IMR-90 (cell line): ENCODE measurements around the gene KIAA0825. TPM values are rescaled to one million over a fixed set of nuclear protein-coding genes. Genes with fewer than 3 reads are reported as not detected.

Experiments
- ATAC-seq: fragments of 200-7000 bp; cut with Tn5 transposase; 2 replicates; pipeline ENCODE4 v1.9.1; 2020; ENCODE audit warnings: low read depth, mild to moderate bottlenecking, moderate library complexity
- BruUV-seq: library from RNA; stranded (reverse); fragments of 400-500 nt; replicated peaks from 2 replicates; lab custom pipeline; 2021; lab: Mats Ljungman, UMichigan
- CTCF ChIA-PET: fragments of 300-600 bp; formaldehyde crosslinking; extraction: SDS; loops from one replicate; lab custom pipeline; 2021; ENCODE audit warnings: antibody characterized with exemption; lab: Yijun Ruan, JAX
- POLR2A ChIA-PET: fragments of 300-600 bp; sonication (Branson Sonifier 250); formaldehyde crosslinking; loops from one replicate; lab custom pipeline; 2022; ENCODE audit warnings: antibody characterized with exemption; ENCODE audit not compliant: unreplicated experiment; lab: Charles Lee
- DNase-seq: peaks from one replicate; pipeline ENCODE4 v3.0.0; 2013
- H2AFZ ChIP-seq: replicated peaks from 2 replicates; pipeline ENCODE3; 2013; ENCODE audit warnings: low read length, mild to moderate bottlenecking; ENCODE audit not compliant: poor library complexity
- H2AK5ac ChIP-seq: 2 replicates; pipeline ENCODE4 v1.6.1; 2013; ENCODE audit warnings: low read depth, low read length, inconsistent platforms
- H2AK9ac ChIP-seq: replicated peaks from 2 replicates; pipeline ENCODE3; 2013; ENCODE audit warnings: mild to moderate bottlenecking, low read depth, low read length, moderate library complexity; ENCODE audit not compliant: poor library complexity
- H2BK120ac ChIP-seq: 2 replicates; pipeline ENCODE4 v1.6.1; 2013; ENCODE audit warnings: low read depth, low read length, inconsistent platforms
- H2BK15ac ChIP-seq: 3 replicates; pipeline ENCODE4 v1.6.1; 2013; ENCODE audit warnings: low read depth, low read length, inconsistent platforms
- H2BK20ac ChIP-seq: 2 replicates; pipeline ENCODE4 v1.6.1; 2013; ENCODE audit warnings: low read depth, mild to moderate bottlenecking, inconsistent platforms, low read length, moderate library complexity
- H2BK5ac ChIP-seq: 2 replicates; pipeline ENCODE4 v1.6.1; 2013; ENCODE audit warnings: mild to moderate bottlenecking, low read depth, low read length, inconsistent platforms; ENCODE audit not compliant: poor library complexity, severe bottlenecking
- H3K14ac ChIP-seq: replicated peaks from 2 replicates; pipeline ENCODE4 v1.6.1; 2013; ENCODE audit warnings: low read depth, low read length, inconsistent platforms
- H3K18ac ChIP-seq: 2 replicates; pipeline ENCODE4 v1.6.1; 2013; ENCODE audit warnings: low read depth, low read length, control low read depth
- H3K23ac ChIP-seq: 2 replicates; pipeline ENCODE4 v1.6.1; 2013; ENCODE audit warnings: low read depth, low read length, inconsistent platforms
- H3K27ac ChIP-seq: 2 replicates; pipeline ENCODE4 v1.5.1; 2013; ENCODE audit warnings: mild to moderate bottlenecking, control low read depth, low read length; ENCODE audit not compliant: insufficient read depth
- H3K27me3 ChIP-seq: 2 replicates; pipeline ENCODE4 v1.6.1; 2013; ENCODE audit warnings: low read length; ENCODE audit not compliant: control insufficient read depth, insufficient read depth
- H3K36me3 ChIP-seq: 2 replicates; pipeline ENCODE4 v1.6.1; 2013; ENCODE audit warnings: low read length, mixed read lengths; ENCODE audit not compliant: control insufficient read depth, insufficient read depth
- H3K4ac ChIP-seq: 2 replicates; pipeline ENCODE4 v1.6.1; 2013; ENCODE audit warnings: low read depth, low read length, inconsistent platforms
- H3K4me1 ChIP-seq: 2 replicates; pipeline ENCODE4 v1.6.1; 2013; ENCODE audit warnings: low read length, mixed read lengths; ENCODE audit not compliant: control insufficient read depth, insufficient read depth
- H3K4me2 ChIP-seq: 2 replicates; pipeline ENCODE4 v1.6.1; 2013; ENCODE audit warnings: low read depth, mild to moderate bottlenecking, control low read depth, low read length, moderate library complexity
- H3K4me3 ChIP-seq: 2 replicates; pipeline ENCODE4 v1.5.1; 2013; ENCODE audit warnings: low read depth, mild to moderate bottlenecking, control low read depth, low read length, moderate library complexity; ENCODE audit not compliant: insufficient read depth
- H3K56ac ChIP-seq: 2 replicates; pipeline ENCODE4 v1.6.1; 2013; ENCODE audit warnings: low read length, inconsistent platforms; ENCODE audit not compliant: insufficient read depth; ENCODE audit errors: extremely low read depth
- H3K79me1 ChIP-seq, 2 experiments: 2 replicates each; pipeline ENCODE4 v1.6.1; 2013; ENCODE audit warnings: low read length in 2 of 2, inconsistent platforms in 1 of 2, low read depth in 1 of 2
- H3K9ac ChIP-seq: 2 replicates; pipeline ENCODE4 v1.6.1; 2013; ENCODE audit warnings: low read depth, low read length, control low read depth
- H3K9me1 ChIP-seq: 2 replicates; pipeline ENCODE4 v1.6.1; 2013; ENCODE audit warnings: low read length, inconsistent platforms; ENCODE audit not compliant: insufficient read depth
- H3K9me3 ChIP-seq: 2 replicates; pipeline ENCODE4 v1.6.1; 2013; ENCODE audit warnings: low read length; ENCODE audit not compliant: control insufficient read depth, insufficient read depth
- H4K20me1 ChIP-seq: 2 replicates; pipeline ENCODE4 v1.6.1; 2013; ENCODE audit warnings: low read length, inconsistent platforms; ENCODE audit not compliant: insufficient read depth
- H4K5ac ChIP-seq: 2 replicates; pipeline ENCODE4 v1.6.1; 2013; ENCODE audit warnings: mild to moderate bottlenecking, low read depth, low read length, control low read depth
- H4K8ac ChIP-seq, 2 experiments: 2 replicates each; pipeline ENCODE4 v1.6.1; 2013; ENCODE audit warnings: low read depth in 2 of 2, low read length in 2 of 2, control low read depth in 1 of 2, inconsistent platforms in 1 of 2
- H4K91ac ChIP-seq: 2 replicates; pipeline ENCODE4 v1.6.1; 2013; ENCODE audit warnings: low read depth, low read length, inconsistent platforms; ENCODE audit not compliant: insufficient read depth
- BHLHE40 ChIP-seq: fragments of 150-350 bp; IDR thresholded peaks from 2 replicates; pipeline ENCODE4 v1.6.1; 2016; ENCODE audit warnings: mild to moderate bottlenecking, low read depth, low read length
- CEBPB ChIP-seq: IDR thresholded peaks from 2 replicates; pipeline ENCODE4 v1.6.1; 2012; ENCODE audit warnings: low read depth, low read length, improper control_type of control experiment
- CHD1 ChIP-seq: IDR thresholded peaks from 2 replicates; pipeline ENCODE4 v1.6.1; 2012; ENCODE audit warnings: low read depth, low read length, improper control_type of control experiment
- FOS ChIP-seq: fragments of 150-350 bp; IDR thresholded peaks from 2 replicates; pipeline ENCODE4 v1.6.1; 2016; ENCODE audit warnings: low read depth, low read length
- MAFK ChIP-seq: IDR thresholded peaks from 2 replicates; pipeline ENCODE4 v1.6.1; 2012; ENCODE audit warnings: low read depth, low read length, improper control_type of control experiment
- MAZ ChIP-seq: IDR thresholded peaks from 2 replicates; pipeline ENCODE4 v1.6.1; 2012; ENCODE audit warnings: low read depth, mild to moderate bottlenecking, low read length, improper control_type of control experiment, moderate library complexity, borderline replicate concordance
- MXI1 ChIP-seq: IDR thresholded peaks from 2 replicates; pipeline ENCODE4 v1.6.1; 2012; ENCODE audit warnings: low read depth, mild to moderate bottlenecking, low read length, moderate library complexity, borderline replicate concordance
- NFE2L2 ChIP-seq: fragments of 150-350 bp; IDR thresholded peaks from 2 replicates; pipeline ENCODE4 v1.6.1; 2016; ENCODE audit warnings: low read depth, mild to moderate bottlenecking, low read length
- POLR2A ChIP-seq: IDR thresholded peaks from 2 replicates; pipeline ENCODE4 v1.6.1; 2012; ENCODE audit warnings: mild to moderate bottlenecking, low read depth, low read length
- RAD21 ChIP-seq: IDR thresholded peaks from 2 replicates; pipeline ENCODE4 v1.6.1; 2012; ENCODE audit warnings: low read length, improper control_type of control experiment
- RCOR1 ChIP-seq: IDR thresholded peaks from 2 replicates; pipeline ENCODE4 v1.6.1; 2012; ENCODE audit warnings: mild to moderate bottlenecking, low read length, improper control_type of control experiment; ENCODE audit not compliant: insufficient replicate concordance
- RFX5 ChIP-seq: IDR thresholded peaks from 2 replicates; pipeline ENCODE4 v1.8.0; 2012; ENCODE audit warnings: low read depth, mild to moderate bottlenecking, low read length, moderate library complexity
- SMC3 ChIP-seq: fragments of 150-350 bp; IDR thresholded peaks from 2 replicates; pipeline ENCODE4 v1.6.1; 2016; ENCODE audit warnings: low read depth, mild to moderate bottlenecking, antibody characterized with exemption, low read length, moderate library complexity
- WGBS, 2 experiments: methylation state at CpG; one replicate each; pipeline versions ENCODE4 v1.1.5 to v1.1.7; 2013; ENCODE audit warnings: missing lambda C conversion rate in 2 of 2; ENCODE audit not compliant: insufficient read length in 1 of 2; ENCODE audit errors: extremely low coverage in 2 of 2; 5-methylcytosine and 5-hydroxymethylcytosine counted together
- dilution Hi-C: fragments of 300-500 bp; cut with HindIII; formaldehyde crosslinking; loops from one replicate; pipeline ENCODE4 v1.14.3; 2018; ENCODE audit warnings: low sequenced_read_pairs; ENCODE audit not compliant: unreplicated experiment
- in situ Hi-C: fragments of 300-500 bp; cut with MboI; formaldehyde crosslinking; loops from 3 replicates; pipeline ENCODE4 v1.14.3; 2019; ENCODE audit warnings: low sequenced_read_pairs, inconsistent platforms, mixed read lengths
- intact Hi-C: fragments of 100-400 bp; cut with micrococcal nuclease; formaldehyde crosslinking; loops from 2 replicates; pipeline ENCODE4 v1.10.0; 2022
- polyA plus RNA-seq, 3 experiments: library from polyadenylated mRNA; depleted of rRNA; stranded (reverse); fragments of >200 nt; gene quantifications; 2 replicates each; pipeline ENCODE4 v1.2.3, GENCODE V29; 2012; ENCODE audit warnings: low replicate concordance in 1 of 3
- total RNA-seq: library from RNA; depleted of rRNA; stranded (reverse); fragments of >200 nt; gene quantifications from 2 replicates; pipeline ENCODE4 v1.2.3, GENCODE V29; 2012
- TF ChIP-seq, protein P1 (sequence below): fragments of 150-350 bp; IDR thresholded peaks from 2 replicates; pipeline ENCODE4 v1.6.1; 2016; ENCODE audit warnings: low read depth, mild to moderate bottlenecking, low read length, moderate library complexity, borderline replicate concordance
- TF ChIP-seq, protein P2 (sequence below): conservative IDR thresholded peaks from 2 replicates; pipeline ENCODE4 v1.5.1; 2012; ENCODE audit warnings: mild to moderate bottlenecking, low read depth, low read length, improper control_type of control experiment
- TF ChIP-seq, protein P3 (sequence below): fragments of 150-350 bp; IDR thresholded peaks from 2 replicates; pipeline ENCODE4 v1.6.1; 2017; ENCODE audit warnings: mild to moderate bottlenecking, antibody characterized with exemption, low read length, low read depth

The KIAA0825 gene
- total and polyA plus RNA-seq, 2 of the 4 experiments (the other 2 are of a cell fraction): 0.46 to 1.8 TPM

DNA sequence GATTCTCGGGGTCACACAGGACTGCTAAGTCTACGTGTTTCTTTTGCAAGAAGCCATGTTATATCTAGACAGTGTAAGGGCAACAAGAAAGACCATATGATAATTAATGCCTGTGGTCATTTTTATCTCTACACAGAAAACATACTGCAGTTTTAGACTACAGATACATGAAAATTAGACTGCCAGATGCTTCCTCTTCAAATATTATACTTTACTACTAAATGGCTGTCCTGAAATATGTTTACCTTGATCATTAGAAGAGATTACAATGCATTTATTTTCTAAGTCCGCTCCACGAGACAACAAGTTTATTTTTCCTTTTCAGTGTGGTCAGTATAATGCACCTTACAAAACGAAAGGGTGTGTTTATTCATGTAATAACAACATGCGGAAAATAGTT is 147.6 kb downstream of the KIAA0825 start:
- no peak overlapping the region for H2BK20ac ChIP-seq
- H2AFZ ChIP-seq: no peak overlapping the region
- dilution Hi-C loops (no loop called here), in situ Hi-C loops (no loop called here), intact Hi-C loops (no loop called here)
- no peak overlapping the region for H2BK120ac ChIP-seq
- no CpG with 5 or more reads among the region's 6 CpGs for WGBS, 2 experiments
- no peak overlapping the region for H3K27ac ChIP-seq
- no peak overlapping the region for H3K9ac ChIP-seq
- no peaks in the 10 kb centered on the region for H3K79me1 ChIP-seq
- no peak overlapping the region for H3K18ac ChIP-seq
- H3K23ac ChIP-seq: no peak overlapping the region
- no peak overlapping the region for H4K8ac ChIP-seq
- H2BK5ac ChIP-seq: no peak overlapping the region
- DNase-seq (no peak), ATAC-seq (no peak)
- H3K4me2 ChIP-seq: no peak overlapping the region
- H4K5ac ChIP-seq: no peak overlapping the region
- no peak overlapping the region for H3K14ac ChIP-seq
- no peaks in the 10 kb centered on the region for H3K36me3 ChIP-seq
- no peak overlapping the region for H3K4ac ChIP-seq
- ChIA-PET CTCF (interaction anchor here (0.6 kb wide), 1 partner anchor 898 kb away, joined by 3 read pairs; no protein-coding TSS in a partner anchor), POLR2A (no interaction called here)
- H4K20me1 ChIP-seq: no peaks in the 10 kb centered on the region
- no peak overlapping the region for H3K56ac ChIP-seq
- no peak overlapping the region for H2AK9ac ChIP-seq
- H3K4me1 ChIP-seq: no peaks in the 10 kb centered on the region; the same call in 1 of the 2 replicates
- no TSS peak for BruUV-seq
- H2BK15ac ChIP-seq: no peak overlapping the region
- H3K27me3 ChIP-seq: no peaks in the 10 kb centered on the region
- TF ChIP-seq, protein P1, sequence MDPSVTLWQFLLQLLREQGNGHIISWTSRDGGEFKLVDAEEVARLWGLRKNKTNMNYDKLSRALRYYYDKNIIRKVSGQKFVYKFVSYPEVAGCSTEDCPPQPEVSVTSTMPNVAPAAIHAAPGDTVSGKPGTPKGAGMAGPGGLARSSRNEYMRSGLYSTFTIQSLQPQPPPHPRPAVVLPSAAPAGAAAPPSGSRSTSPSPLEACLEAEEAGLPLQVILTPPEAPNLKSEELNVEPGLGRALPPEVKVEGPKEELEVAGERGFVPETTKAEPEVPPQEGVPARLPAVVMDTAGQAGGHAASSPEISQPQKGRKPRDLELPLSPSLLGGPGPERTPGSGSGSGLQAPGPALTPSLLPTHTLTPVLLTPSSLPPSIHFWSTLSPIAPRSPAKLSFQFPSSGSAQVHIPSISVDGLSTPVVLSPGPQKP: no peak
- TF ChIP-seq MAZ (no peak), NFE2L2 (no peak), MXI1 (no peak), RAD21 (no peak), FOS (no peak), CHD1 (no peak), POLR2A (no peak), RFX5 (no peak), MAFK (no peak), SMC3 (no peak), BHLHE40 (no peak), RCOR1 (no peak), CEBPB (no peak)
- TF ChIP-seq, protein P2, sequence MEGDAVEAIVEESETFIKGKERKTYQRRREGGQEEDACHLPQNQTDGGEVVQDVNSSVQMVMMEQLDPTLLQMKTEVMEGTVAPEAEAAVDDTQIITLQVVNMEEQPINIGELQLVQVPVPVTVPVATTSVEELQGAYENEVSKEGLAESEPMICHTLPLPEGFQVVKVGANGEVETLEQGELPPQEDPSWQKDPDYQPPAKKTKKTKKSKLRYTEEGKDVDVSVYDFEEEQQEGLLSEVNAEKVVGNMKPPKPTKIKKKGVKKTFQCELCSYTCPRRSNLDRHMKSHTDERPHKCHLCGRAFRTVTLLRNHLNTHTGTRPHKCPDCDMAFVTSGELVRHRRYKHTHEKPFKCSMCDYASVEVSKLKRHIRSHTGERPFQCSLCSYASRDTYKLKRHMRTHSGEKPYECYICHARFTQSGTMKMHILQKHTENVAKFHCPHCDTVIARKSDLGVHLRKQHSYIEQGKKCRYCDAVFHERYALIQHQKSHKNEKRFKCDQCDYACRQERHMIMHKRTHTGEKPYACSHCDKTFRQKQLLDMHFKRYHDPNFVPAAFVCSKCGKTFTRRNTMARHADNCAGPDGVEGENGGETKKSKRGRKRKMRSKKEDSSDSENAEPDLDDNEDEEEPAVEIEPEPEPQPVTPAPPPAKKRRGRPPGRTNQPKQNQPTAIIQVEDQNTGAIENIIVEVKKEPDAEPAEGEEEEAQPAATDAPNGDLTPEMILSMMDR: no peak
- TF ChIP-seq, protein P3, sequence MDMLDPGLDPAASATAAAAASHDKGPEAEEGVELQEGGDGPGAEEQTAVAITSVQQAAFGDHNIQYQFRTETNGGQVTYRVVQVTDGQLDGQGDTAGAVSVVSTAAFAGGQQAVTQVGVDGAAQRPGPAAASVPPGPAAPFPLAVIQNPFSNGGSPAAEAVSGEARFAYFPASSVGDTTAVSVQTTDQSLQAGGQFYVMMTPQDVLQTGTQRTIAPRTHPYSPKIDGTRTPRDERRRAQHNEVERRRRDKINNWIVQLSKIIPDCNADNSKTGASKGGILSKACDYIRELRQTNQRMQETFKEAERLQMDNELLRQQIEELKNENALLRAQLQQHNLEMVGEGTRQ: no peak
- no peak overlapping the region for H2AK5ac ChIP-seq
- H3K9me1 ChIP-seq: no peaks in the 10 kb centered on the region
- H3K4me3 ChIP-seq: no peak overlapping the region
- no peak overlapping the region for H4K91ac ChIP-seq
- no peaks in the 10 kb centered on the region for H3K9me3 ChIP-seq
